ENCODE measurements around the gene HIP1.

HIP1 gene

GRCh38 chr7:75740846-75741497 lies 2.2 kb upstream of the HIP1 start:
- TF ChIP-seq CTCF (IDR thresholded peaks at IDR 0.05; ENCODE audit: low read depth, low read length): no peak
- no peak overlapping the region for H3K4me3 ChIP-seq (ENCODE audit: low read depth, low read length)

GRCh38 chr7:75739796-75740672 lies 1.3 kb upstream of the HIP1 start:
- peak overlapping the region; percentile 71 for H3K4me3 ChIP-seq (ENCODE audit: low read depth, low read length)
- TF ChIP-seq CTCF (IDR thresholded peaks at IDR 0.05; ENCODE audit: low read depth, low read length): no peak

- peak overlapping the region; percentile 95 for H3K4me3 ChIP-seq (ENCODE audit: low read depth, low read length)
Observed at GRCh38 chr7:75738975-75739795, 444 bp upstream of the HIP1 start.

GRCh38 chr7:75737856-75738603 lies 711 bp downstream of the HIP1 start:
- no peak for TF ChIP-seq CTCF (IDR thresholded peaks at IDR 0.05; ENCODE audit: low read depth, low read length)

More at GRCh38 chr7:75738975-75739795, 444 bp upstream of the HIP1 start:
- no peak for TF ChIP-seq CTCF (IDR thresholded peaks at IDR 0.05; ENCODE audit: low read depth, low read length)

GRCh38 chr7:75735581-75736350 lies 3.0 kb downstream of the HIP1 start:
- TF ChIP-seq CTCF (IDR thresholded peaks at IDR 0.05; ENCODE audit: low read depth, low read length): no peak
- no peak overlapping the region for H3K4me3 ChIP-seq (ENCODE audit: low read depth, low read length)

More at GRCh38 chr7:75737856-75738603, 711 bp downstream of the HIP1 start:
- peak overlapping the region; percentile 95 for H3K4me3 ChIP-seq (ENCODE audit: low read depth, low read length)
